Spleen (tissue), 11 donors: ENCODE data around the gene CXXC1. TPM values are rescaled to one million over a fixed set of nuclear protein-coding genes. Genes with fewer than 3 reads are reported as not detected.

ENCODE experiments used
- DNase-seq: peaks from one replicate; pipeline ENCODE4 v3.0.0-alpha.2; 2020
- H3K27ac ChIP-seq, 8 donors: fragments of 200-600 bp; sonication (generic) in 7 of 8; 1 replicate in 4 of 8; 2 replicates in 4 of 8; pipeline versions ENCODE4 v1.5.0 to v1.8.0; 2016 to 2021; ENCODE audit warnings: inconsistent platforms in 4 of 8, mild to moderate bottlenecking in 4 of 8, moderate library complexity in 1 of 8
- H3K27me3 ChIP-seq, 7 donors: fragments of 200-600 bp; sonication (generic) in 6 of 7; replicated peaks in 1 of 7; 1 replicate in 4 of 7; 2 replicates in 3 of 7; pipeline versions ENCODE4 v1.5.0 to v1.8.0; 2016 to 2021; ENCODE audit warnings: inconsistent platforms in 3 of 7, mild to moderate bottlenecking in 1 of 7
- H3K36me3 ChIP-seq, 6 donors: fragments of 200-600 bp; sonication (generic) in 5 of 6; 1 replicate in 4 of 6; 2 replicates in 2 of 6; pipeline versions ENCODE4 v1.5.0 to v1.8.0; 2016 to 2021; ENCODE audit warnings: inconsistent platforms in 2 of 6
- H3K4me1 ChIP-seq, 6 donors: fragments of 200-600 bp; sonication (generic) in 5 of 6; 1 replicate in 3 of 6; 2 replicates in 3 of 6; pipeline versions ENCODE4 v1.5.0 to v1.8.0; 2016 to 2021; ENCODE audit warnings: inconsistent platforms in 3 of 6
- H3K4me3 ChIP-seq, 8 donors: fragments of 200-600 bp; sonication (generic) in 7 of 8; 1 replicate in 4 of 8; 2 replicates in 4 of 8; pipeline versions ENCODE4 v1.5.0 to v1.8.0; 2016 to 2021; ENCODE audit warnings: inconsistent platforms in 4 of 8, mild to moderate bottlenecking in 4 of 8, moderate library complexity in 2 of 8
- H3K9me3 ChIP-seq, 8 donors: fragments of 200-600 bp; sonication (generic) in 7 of 8; 1 replicate in 4 of 8; 2 replicates in 4 of 8; pipeline versions ENCODE4 v1.5.0 to v1.8.0; 2016 to 2021; ENCODE audit warnings: inconsistent platforms in 4 of 8
- CTCF ChIP-seq, 11 experiments: fragments of 200-600 bp in 7 of 11; fragments of 450-650 bp in 4 of 11; sonication (generic) in 4 of 11; IDR thresholded peaks in 8 of 11; conservative IDR thresholded peaks in 3 of 11; 1 replicate in 7 of 11; 2 replicates in 4 of 11; pipeline versions ENCODE4 v1.4.0 to v1.8.0; 2016 to 2021; ENCODE audit warnings: antibody characterized with exemption in 11 of 11, inconsistent platforms in 4 of 11, mild to moderate bottlenecking in 1 of 11
- POLR2A ChIP-seq, 3 donors: fragments of 450-650 bp; IDR thresholded peaks; one replicate each; pipeline ENCODE4 v1.5.1; 2017; ENCODE audit warnings: antibody characterized with exemption in 3 of 3, mild to moderate bottlenecking in 1 of 3
- POLR2AphosphoS5 ChIP-seq, 3 donors: sonication (generic); formaldehyde crosslinking; IDR thresholded peaks; one replicate each; pipeline ENCODE4 v1.5.1; 2017; ENCODE audit warnings: antibody characterized with exemption in 3 of 3
- WGBS, 5 donors: extraction: QIAGEN DNeasy Blood & Tissue Kit in 3 of 5; methylation state at CpG; one replicate each; pipeline versions ENCODE4 v1.1.5 to v1.1.7; 2013 to 2018; 5-methylcytosine and 5-hydroxymethylcytosine counted together
- intact Hi-C: fragments of 100-400 bp; cut with DNase I; formaldehyde crosslinking; loops from one replicate; pipeline ENCODE4 v1.15.0; 2023; ENCODE audit warnings: low total_unique reads
- polyA plus RNA-seq, 3 donors: library from polyadenylated mRNA; stranded (reverse); fragments of 200-250 nt; gene quantifications; one replicate each; pipeline ENCODE4 v1.2.1, GENCODE V29; 2013
- small RNA-seq, 4 donors: library from RNA; depleted of rRNA; stranded (forward); fragments of <200 nt; gene quantifications; one replicate each; pipeline ENCODE3, GENCODE V24; 2016
- total RNA-seq, 7 donors: library from RNA; depleted of rRNA in 3 of 7; stranded (reverse); fragments of >200 nt in 3 of 7; fragmentation: NEBNext Ultra II Directional in 4 of 7; extraction: Animal tissue kit (Norgen Biotek cat#: 25700) in 4 of 7; gene quantifications; one replicate each; pipeline versions ENCODE4 v1.1.0 to v1.2.1, GENCODE V29; 2016 to 2021
- donor health status: healthy with polysubstance abuse.
- donor health status: DM: no; HTN: no; CAD: no; lungs with moderate emphysema.
- donor health status: DM: no; HTN: no; CAD: no.
- donor health status: Bipolar disorder and iron deficiency.
- donor health status: healthy.
- donor health status: DM: no; HTN: no; CAD: no.
- donor health status: DM: yes; HTN: yes; CAD: no.

Gene CXXC1
- total and polyA plus RNA-seq, 10 donors = 53.6 to 129 (median 102) TPM

DNA sequence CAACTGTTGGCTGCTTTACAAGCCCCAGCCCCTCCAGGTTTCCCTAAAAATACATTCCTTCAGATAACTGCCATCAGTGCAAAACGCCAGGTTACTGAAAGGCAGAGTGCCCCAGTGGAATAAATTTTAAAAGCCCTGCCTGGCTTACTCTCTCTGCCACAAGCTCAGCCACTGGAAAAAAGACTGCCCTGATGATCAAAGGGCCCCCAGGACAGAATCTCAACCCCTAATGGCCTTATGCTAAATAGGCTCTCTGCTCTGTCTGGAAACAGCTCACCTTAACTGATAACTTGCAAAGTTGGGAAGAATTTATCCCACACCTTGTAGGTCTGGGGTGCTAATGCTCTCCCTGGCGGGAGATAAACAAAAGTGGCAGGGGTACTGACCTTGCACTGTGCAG is 55.1 kb downstream of the CXXC1 start:
- TF ChIP-seq POLR2A (IDR thresholded peaks at IDR 0.05) = no peak
- no peak for TF ChIP-seq CTCF (IDR thresholded peaks at IDR 0.05 in 8 of 11, conservative IDR thresholded peaks at IDR 0.05 in 3 of 11)
- TF ChIP-seq POLR2AphosphoS5 (IDR thresholded peaks at IDR 0.05) = no peak

More for the DNA sequence above, 55.1 kb downstream of the CXXC1 start:
- intact Hi-C loops = no loop called here
- H3K36me3 ChIP-seq = no peaks in the 10 kb centered on the region
- no peak for DNase-seq
- no peaks in the 10 kb centered on the region for H3K4me1 ChIP-seq
- no peak overlapping the region for H3K4me3 ChIP-seq
- no peaks in the 10 kb centered on the region for H3K27me3 ChIP-seq
- no peak overlapping the region for H3K27ac ChIP-seq
- no peaks in the 10 kb centered on the region for H3K9me3 ChIP-seq
- 53 to 69% (median 66%) methylated on average over 2 of the region's 2 CpGs for WGBS, 5 donors

Small RNA genes lying within 50 kb of the gene (small RNA-seq; reads per million reads assigned to genes)
- gene RNA5SP458 = 0.07 to 0.17 (median 0.11) reads per million in 4 donors

Other genes starting within 250 kb of the CXXC1 start
- gene MYO5B, start 92.5 kb downstream of the CXXC1 start, total RNA-seq = 1 to 10 TPM in 5 of 7 donors, under 1 TPM in 2; 0.74 to 6.0 (median 3.3) TPM
- gene MYO5B, start 92.5 kb downstream of the CXXC1 start, polyA plus RNA-seq = 1 to 10 TPM; 1.4 to 1.7 (median 1.5) TPM
- under 1 TPM in 5 of 7 donors, not detected in 2; 0.25 to 0.85 (median 0.44) TPM for gene CFAP53, start 21.2 kb downstream of the CXXC1 start, total RNA-seq
- gene CFAP53, start 21.2 kb downstream of the CXXC1 start, polyA plus RNA-seq = under 1 TPM; 0.13 to 0.56 (median 0.48) TPM
- gene MBD1, start 6.2 kb downstream of the CXXC1 start, total RNA-seq = 100 to 1,000 TPM in 1 of 7 donors, 10 to 100 TPM in 6; 83.0 to 137 (median 89.1) TPM
- gene MBD1, start 6.2 kb downstream of the CXXC1 start, polyA plus RNA-seq = 10 to 100 TPM; 22.2 to 41.5 (median 25.7) TPM
- gene SKA1, start 87.4 kb upstream of the CXXC1 start, total RNA-seq = 1 to 10 TPM in 5 of 7 donors, under 1 TPM in 2; 0.66 to 4.2 (median 1.8) TPM
- 1 to 10 TPM in 2 of 3 donors, under 1 TPM in 1; 0.48 to 1.8 (median 1.6) TPM for gene SKA1, start 87.4 kb upstream of the CXXC1 start, polyA plus RNA-seq